ENCODE results near the gene MIP.
"Not testable (repeated sequence)": the region's sequence is repeated elsewhere in the genome, so short reads cannot be mapped to it uniquely, and the experiment has no call there.

MIP gene

DNA sequence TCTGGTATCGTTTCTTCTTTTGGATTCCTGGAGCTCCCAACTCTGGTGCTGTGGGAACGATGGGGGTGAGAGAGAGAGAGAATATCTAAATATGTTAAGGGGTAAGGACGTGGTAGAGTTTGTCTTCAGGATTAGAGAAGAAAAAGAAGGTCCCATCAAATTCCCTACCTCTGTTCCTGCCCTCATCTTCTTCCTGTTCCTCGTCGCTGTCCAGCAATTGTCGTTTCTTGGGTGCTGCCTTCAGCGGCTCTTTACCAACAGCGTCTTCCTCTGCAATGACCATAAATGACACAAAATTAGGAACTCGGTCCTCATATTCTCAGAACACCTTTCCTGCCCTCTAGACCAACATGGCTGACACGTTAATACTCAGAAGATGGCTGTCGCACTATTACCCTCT lies 36.7 kb downstream of the MIP start:
- DNase-seq, result no peak
- in situ Hi-C loops (cut with MboI; ENCODE audit: low pct_unique_long_range_greater_than_20kb, low sequenced_read_pairs), result no loop called here

GRCh38 chr12:56414401-56414800 lies 40.1 kb downstream of the MIP start:
- DNase-seq, result no peak
- in situ Hi-C loops (cut with MboI; ENCODE audit: low pct_unique_long_range_greater_than_20kb, low sequenced_read_pairs), result no loop called here

DNA sequence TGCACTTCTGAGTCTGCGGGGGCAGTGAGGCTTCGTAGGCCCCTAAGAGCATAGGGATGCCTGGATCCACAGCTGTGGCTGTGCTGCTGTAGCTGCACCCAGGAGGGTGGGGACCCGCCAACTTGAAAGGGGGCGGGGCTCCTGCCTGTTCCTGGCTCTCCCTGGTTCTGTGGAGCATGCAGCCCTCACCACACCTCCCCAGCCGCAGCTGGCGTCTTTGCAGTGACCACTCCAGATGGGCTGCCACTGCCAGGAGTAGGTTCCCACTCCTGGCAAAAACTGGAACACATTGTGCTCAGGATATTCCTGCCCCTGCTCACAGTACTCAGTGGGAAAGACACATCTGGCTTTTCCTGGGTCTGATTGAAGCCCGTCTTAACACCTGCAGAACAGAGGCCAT lies 41.1 kb downstream of the MIP start:
- in situ Hi-C loops (cut with MboI; ENCODE audit: low pct_unique_long_range_greater_than_20kb, low sequenced_read_pairs), result no loop called here

GRCh38 chr12:56411781-56412639 lies 42.4 kb downstream of the MIP start:
- in situ Hi-C loops (cut with MboI; ENCODE audit: low pct_unique_long_range_greater_than_20kb, low sequenced_read_pairs), result no loop called here
- DNase-seq, result no peak

More for the DNA sequence above, 41.1 kb downstream of the MIP start:
- DNase-seq, result no peak

- in situ Hi-C loops (cut with MboI; ENCODE audit: low pct_unique_long_range_greater_than_20kb, low sequenced_read_pairs), result no loop called here
- no peak for DNase-seq
Observed at GRCh38 chr12:56410768-56411167, 43.7 kb downstream of the MIP start.

- in situ Hi-C loops (cut with MboI; ENCODE audit: low pct_unique_long_range_greater_than_20kb, low sequenced_read_pairs), result no loop called here
- DNase-seq, result no peak
Observed at GRCh38 chr12:56408799-56409417, 45.5 kb downstream of the MIP start.

DNA sequence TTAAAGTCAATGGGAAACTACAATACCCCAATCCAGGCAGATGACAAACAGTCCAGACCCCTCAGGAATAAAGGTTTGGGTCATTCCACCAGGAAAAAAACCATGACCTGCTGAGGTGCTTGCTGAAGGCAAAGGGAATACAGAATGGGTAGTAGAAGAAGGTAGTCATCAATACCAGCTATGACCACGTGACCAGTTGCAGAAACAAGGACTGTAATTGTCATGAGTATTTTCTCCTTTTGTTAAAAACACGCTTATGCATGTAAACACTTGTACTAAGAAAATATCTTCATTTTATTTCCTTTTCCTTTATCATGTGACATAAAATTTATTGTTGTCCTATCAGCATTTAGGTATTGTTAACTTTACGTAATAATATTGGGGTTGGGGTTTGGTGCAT lies 50.2 kb downstream of the MIP start:
- DNase-seq; in situ Hi-C loops (cut with MboI; ENCODE audit: low pct_unique_long_range_greater_than_20kb, low sequenced_read_pairs): not testable (repeated sequence)

DNA sequence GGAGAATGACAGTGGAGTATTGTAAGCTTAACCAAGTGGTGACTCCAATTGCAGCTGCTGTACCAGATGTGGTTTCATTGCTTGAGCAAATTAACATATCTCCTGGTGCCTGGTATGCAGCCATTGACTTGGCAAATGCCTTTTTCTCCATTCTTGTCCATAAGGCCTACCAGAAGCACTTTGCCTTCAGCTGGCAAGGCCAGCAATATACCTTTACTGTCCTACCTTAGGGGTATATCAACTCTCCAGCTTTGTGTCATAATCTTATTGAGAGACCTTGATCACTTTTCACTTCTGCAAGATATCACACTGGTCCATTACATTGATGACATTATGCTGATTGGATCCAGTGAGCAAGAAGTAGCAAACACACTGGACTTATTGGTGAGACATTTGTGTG lies 52.8 kb downstream of the MIP start:
- in situ Hi-C loops (cut with MboI; ENCODE audit: low pct_unique_long_range_greater_than_20kb, low sequenced_read_pairs); DNase-seq: not testable (repeated sequence)

- DNase-seq; in situ Hi-C loops (cut with MboI; ENCODE audit: low pct_unique_long_range_greater_than_20kb, low sequenced_read_pairs): not testable (repeated sequence)
Observed at GRCh38 chr12:56401125-56401524, 53.3 kb downstream of the MIP start.

Data from KBM-7 (cell line).